ENCODE results near the gene EMILIN2.
"Not testable (repeated sequence)": the region's sequence is repeated elsewhere in the genome, so short reads cannot be mapped to it uniquely, and the experiment has no call there.

DNA sequence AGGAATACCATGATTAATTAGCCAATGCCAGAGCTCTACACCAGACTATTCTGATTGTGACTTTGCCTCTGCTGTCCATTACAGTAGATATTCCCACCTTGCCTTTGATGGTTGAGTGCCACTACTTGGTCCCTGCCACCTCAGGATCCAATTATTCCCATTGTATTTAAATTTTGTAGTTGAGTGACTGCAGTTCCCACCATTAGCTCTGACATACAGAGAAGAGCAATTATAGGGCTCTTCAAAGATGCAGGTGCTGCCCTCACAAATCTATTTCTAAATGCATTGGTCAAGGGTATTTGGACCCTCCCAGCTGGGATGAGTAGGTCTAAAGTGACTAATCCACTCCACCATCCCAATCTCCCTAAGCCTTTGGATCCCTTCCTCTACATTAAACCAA lies 9.5 kb upstream of the EMILIN2 start:
- TF ChIP-seq, protein P1, sequence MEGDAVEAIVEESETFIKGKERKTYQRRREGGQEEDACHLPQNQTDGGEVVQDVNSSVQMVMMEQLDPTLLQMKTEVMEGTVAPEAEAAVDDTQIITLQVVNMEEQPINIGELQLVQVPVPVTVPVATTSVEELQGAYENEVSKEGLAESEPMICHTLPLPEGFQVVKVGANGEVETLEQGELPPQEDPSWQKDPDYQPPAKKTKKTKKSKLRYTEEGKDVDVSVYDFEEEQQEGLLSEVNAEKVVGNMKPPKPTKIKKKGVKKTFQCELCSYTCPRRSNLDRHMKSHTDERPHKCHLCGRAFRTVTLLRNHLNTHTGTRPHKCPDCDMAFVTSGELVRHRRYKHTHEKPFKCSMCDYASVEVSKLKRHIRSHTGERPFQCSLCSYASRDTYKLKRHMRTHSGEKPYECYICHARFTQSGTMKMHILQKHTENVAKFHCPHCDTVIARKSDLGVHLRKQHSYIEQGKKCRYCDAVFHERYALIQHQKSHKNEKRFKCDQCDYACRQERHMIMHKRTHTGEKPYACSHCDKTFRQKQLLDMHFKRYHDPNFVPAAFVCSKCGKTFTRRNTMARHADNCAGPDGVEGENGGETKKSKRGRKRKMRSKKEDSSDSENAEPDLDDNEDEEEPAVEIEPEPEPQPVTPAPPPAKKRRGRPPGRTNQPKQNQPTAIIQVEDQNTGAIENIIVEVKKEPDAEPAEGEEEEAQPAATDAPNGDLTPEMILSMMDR (IDR thresholded peaks at IDR 0.05) = not testable (repeated sequence)
- TF ChIP-seq POLR2AphosphoS5 (IDR thresholded peaks at IDR 0.05) = not testable (repeated sequence)

Measured in prostate gland (tissue), 2 donors.